SK-N-SH treated with all-trans-retinoic acid at 6 μM for 48 hours (cell line): ENCODE data around the gene ARID1B.

Experiments
- ATAC-seq: fragments of 200-7000 bp; cut with Tn5 transposase; 3 replicates; pipeline ENCODE4 v1.9.1; 2020; ENCODE audit warnings: mild to moderate bottlenecking, moderate library complexity
- ARNTL ChIP-seq: fragments of 450-650 bp; formaldehyde crosslinking; IDR thresholded peaks from 2 replicates; pipeline ENCODE4 v1.5.0; 2020; ENCODE audit warnings: low read depth, mild to moderate bottlenecking, moderate library complexity, borderline replicate concordance
- BACH2 ChIP-seq: fragments of 250-450 bp; sonication (Bioruptor Pico); IDR thresholded peaks from 2 replicates; pipeline ENCODE4 v1.9.0; 2021; ENCODE audit warnings: mild to moderate bottlenecking, borderline replicate concordance
- CREB5 ChIP-seq: fragments of 250-450 bp; sonication (Bioruptor Pico); IDR thresholded peaks from 2 replicates; pipeline ENCODE4 v1.5.1; 2020; ENCODE audit warnings: low read depth, mild to moderate bottlenecking, moderate library complexity
- CSDC2 ChIP-seq: fragments of 250-450 bp; sonication (Bioruptor Pico); IDR thresholded peaks from 2 replicates; pipeline ENCODE4 v1.5.0; 2020; ENCODE audit warnings: mild to moderate bottlenecking, moderate library complexity
- ESRRG ChIP-seq: fragments of 250-450 bp; sonication (Bioruptor Pico); IDR thresholded peaks from 2 replicates; pipeline ENCODE4 v1.6.1; 2021; ENCODE audit warnings: mild to moderate bottlenecking
- GLIS3 ChIP-seq: fragments of 250-450 bp; sonication (Bioruptor Pico); IDR thresholded peaks from 2 replicates; pipeline ENCODE4 v1.5.0; 2020; ENCODE audit warnings: mild to moderate bottlenecking, moderate library complexity
- ISL1 ChIP-seq: fragments of 250-450 bp; sonication (Bioruptor Pico); IDR thresholded peaks from 2 replicates; pipeline ENCODE4 v2.1.2; 2022; ENCODE audit warnings: mild to moderate bottlenecking, moderate library complexity
- PATZ1 ChIP-seq: fragments of 250-450 bp; sonication (Bioruptor Pico); IDR thresholded peaks from 2 replicates; pipeline ENCODE4 v1.8.0; 2020; ENCODE audit warnings: mild to moderate bottlenecking, moderate library complexity, borderline replicate concordance
- POU6F1 ChIP-seq: fragments of 250-450 bp; sonication (Bioruptor Pico); IDR thresholded peaks from 2 replicates; pipeline ENCODE4 v1.8.0; 2021; ENCODE audit warnings: low read depth, mild to moderate bottlenecking, moderate library complexity, borderline replicate concordance
- PPARA ChIP-seq: fragments of 250-450 bp; sonication (Bioruptor Pico); IDR thresholded peaks from 2 replicates; pipeline ENCODE4 v1.5.0; 2020; ENCODE audit warnings: mild to moderate bottlenecking, borderline replicate concordance
- RARB ChIP-seq: fragments of 250-450 bp; sonication (Bioruptor Pico); IDR thresholded peaks from 2 replicates; pipeline ENCODE4 v1.8.0; 2021; ENCODE audit warnings: mild to moderate bottlenecking, moderate library complexity
- SNAI2 ChIP-seq: fragments of 250-450 bp; sonication (Bioruptor Pico); IDR thresholded peaks from 2 replicates; pipeline ENCODE4 v1.5.0; 2020; ENCODE audit warnings: mild to moderate bottlenecking, moderate library complexity
- TCF4 ChIP-seq: fragments of 250-450 bp; sonication (Bioruptor Pico); IDR thresholded peaks from 2 replicates; pipeline ENCODE4 v1.8.0; 2021; ENCODE audit warnings: mild to moderate bottlenecking, moderate library complexity, borderline replicate concordance
- TOX ChIP-seq: fragments of 250-450 bp; sonication (Bioruptor Pico); IDR thresholded peaks from 2 replicates; pipeline ENCODE4 v1.8.0; 2021; ENCODE audit warnings: mild to moderate bottlenecking, moderate library complexity, borderline replicate concordance
- ZC3H10 ChIP-seq: fragments of 250-450 bp; sonication (Bioruptor Pico); IDR thresholded peaks from 2 replicates; pipeline ENCODE4 v1.5.1; 2021; ENCODE audit warnings: mild to moderate bottlenecking, moderate library complexity
- ZFP3 ChIP-seq: fragments of 250-450 bp; sonication (Bioruptor Pico); IDR thresholded peaks from 2 replicates; pipeline ENCODE4 v1.5.0; 2020; ENCODE audit warnings: mild to moderate bottlenecking, moderate library complexity
- ZFP30 ChIP-seq: fragments of 450-650 bp; formaldehyde crosslinking; IDR thresholded peaks from 2 replicates; pipeline ENCODE4 v1.5.0; 2022; ENCODE audit warnings: mild to moderate bottlenecking, moderate library complexity
- ZNF565 ChIP-seq: fragments of 450-650 bp; formaldehyde crosslinking; conservative IDR thresholded peaks from 2 replicates; pipeline ENCODE4 v1.5.0; 2020; ENCODE audit warnings: low read depth, mild to moderate bottlenecking, moderate library complexity
- ZNF70 ChIP-seq: fragments of 450-650 bp; formaldehyde crosslinking; IDR thresholded peaks from 2 replicates; pipeline ENCODE4 v1.5.0; 2020; ENCODE audit warnings: mild to moderate bottlenecking, moderate library complexity
- ZNF8 ChIP-seq: fragments of 450-650 bp; formaldehyde crosslinking; IDR thresholded peaks from 2 replicates; pipeline ENCODE4 v1.5.0; 2020; ENCODE audit warnings: mild to moderate bottlenecking, moderate library complexity
- TF ChIP-seq, protein P1 (sequence below): fragments of 250-450 bp; sonication (Bioruptor Pico); IDR thresholded peaks from 2 replicates; pipeline ENCODE4 v1.5.1; 2021; ENCODE audit warnings: mild to moderate bottlenecking, moderate library complexity

The ARID1B gene

GRCh38 chr6:157233686-157234085 is 456.5 kb downstream of the ARID1B start:
- TF ChIP-seq GLIS3 (CRISPR knock-in tag) (no peak), BACH2 (CRISPR knock-in tag) (no peak), ZC3H10 (no peak), ZNF8 (CRISPR knock-in tag) (no peak), ARNTL (CRISPR knock-in tag) (no peak), TCF4 (no peak)
- TF ChIP-seq, protein P1, sequence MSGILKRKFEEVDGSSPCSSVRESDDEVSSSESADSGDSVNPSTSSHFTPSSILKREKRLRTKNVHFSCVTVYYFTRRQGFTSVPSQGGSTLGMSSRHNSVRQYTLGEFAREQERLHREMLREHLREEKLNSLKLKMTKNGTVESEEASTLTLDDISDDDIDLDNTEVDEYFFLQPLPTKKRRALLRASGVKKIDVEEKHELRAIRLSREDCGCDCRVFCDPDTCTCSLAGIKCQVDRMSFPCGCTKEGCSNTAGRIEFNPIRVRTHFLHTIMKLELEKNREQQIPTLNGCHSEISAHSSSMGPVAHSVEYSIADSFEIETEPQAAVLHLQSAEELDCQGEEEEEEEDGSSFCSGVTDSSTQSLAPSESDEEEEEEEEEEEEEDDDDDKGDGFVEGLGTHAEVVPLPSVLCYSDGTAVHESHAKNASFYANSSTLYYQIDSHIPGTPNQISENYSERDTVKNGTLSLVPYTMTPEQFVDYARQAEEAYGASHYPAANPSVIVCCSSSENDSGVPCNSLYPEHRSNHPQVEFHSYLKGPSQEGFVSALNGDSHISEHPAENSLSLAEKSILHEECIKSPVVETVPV, result no peak
- TF ChIP-seq, all 23 proteins: peak for 0
- ATAC-seq, result no peak

DNA sequence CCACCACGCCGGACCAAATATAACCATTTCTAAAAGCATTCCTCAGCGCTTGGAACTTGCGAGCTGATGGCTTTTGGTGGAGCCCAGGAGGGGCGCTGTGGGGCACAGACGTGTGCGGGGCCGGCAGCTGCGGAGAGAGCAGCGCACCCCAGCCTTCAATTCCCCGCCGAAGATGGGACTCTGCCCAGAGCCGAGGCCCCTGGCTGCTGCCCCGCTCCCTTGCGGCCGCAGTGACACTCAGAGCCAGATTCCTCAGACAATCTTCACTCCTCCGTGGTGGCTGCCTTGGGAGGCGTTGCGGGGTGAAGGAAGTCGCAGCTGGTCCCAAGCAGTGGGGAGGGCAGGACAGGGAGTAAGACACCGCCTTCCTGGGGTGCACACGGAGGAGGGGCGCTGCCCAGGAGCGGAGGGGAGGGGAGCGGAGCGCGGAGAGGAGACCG is 458.4 kb downstream of the ARID1B start:
- ATAC-seq, result no peak
- TF ChIP-seq ZNF565 (CRISPR knock-in tag) (no peak), CSDC2 (CRISPR knock-in tag) (no peak), TOX (CRISPR knock-in tag) (no peak), POU6F1 (CRISPR knock-in tag) (no peak), CREB5 (CRISPR knock-in tag) (no peak), ZC3H10 (no peak), TCF4 (no peak), ISL1 (CRISPR knock-in tag) (no peak), ZFP3 (CRISPR knock-in tag) (no peak), ZFP30 (no peak), ESRRG (no peak)
- TF ChIP-seq, protein P1, result no peak

DNA sequence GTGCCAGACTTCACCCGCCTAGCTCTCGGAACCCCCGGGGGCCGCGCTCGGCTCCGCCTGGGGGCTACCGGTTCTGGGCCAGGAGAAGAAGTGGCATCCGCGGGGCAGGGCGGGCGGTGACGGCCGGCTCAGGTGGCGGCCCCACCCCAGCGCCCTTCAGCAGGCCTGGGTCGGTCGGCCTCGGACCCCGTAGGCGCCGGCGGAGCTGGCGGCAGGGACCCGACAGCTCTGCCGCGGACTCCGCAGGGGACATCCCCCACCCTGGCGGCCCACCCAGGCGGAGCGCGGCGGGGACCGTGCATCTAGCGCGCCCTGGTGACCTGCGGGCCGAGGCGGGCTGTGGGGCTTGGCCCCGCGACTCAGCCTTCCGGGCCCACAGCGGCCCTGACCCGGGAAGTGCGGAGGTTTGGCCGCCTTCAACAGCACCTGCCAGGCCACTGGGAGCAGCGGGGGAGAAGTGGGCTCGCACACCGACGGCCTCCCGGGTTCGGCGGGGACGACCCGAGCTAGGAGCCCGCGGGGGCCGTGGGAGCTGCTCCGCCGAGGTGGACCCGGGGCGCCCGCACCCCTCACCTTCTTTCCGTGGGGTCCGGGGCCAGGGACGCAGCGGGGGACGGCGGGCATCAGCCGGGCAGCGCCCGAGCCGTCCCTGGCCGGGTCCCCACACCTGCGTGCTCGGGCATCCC is 459.0 kb downstream of the ARID1B start:
- no peak for ATAC-seq
- TF ChIP-seq CREB5 (CRISPR knock-in tag) (no peak), GLIS3 (CRISPR knock-in tag) (no peak), POU6F1 (CRISPR knock-in tag) (no peak), TCF4 (no peak), SNAI2 (CRISPR knock-in tag) (no peak), ZC3H10 (no peak), ZNF565 (CRISPR knock-in tag) (no peak), ESRRG (no peak), RARB (CRISPR knock-in tag) (no peak), ZNF70 (no peak), ZNF8 (CRISPR knock-in tag) (no peak), PPARA (no peak), CSDC2 (CRISPR knock-in tag) (no peak), PATZ1 (no peak), ZFP30 (no peak)
